WTC11 (cell line): Measurements from ENCODE around the gene MICAL3. TPM values are rescaled to one million over a fixed set of nuclear protein-coding genes. Genes with fewer than 3 reads are reported as not detected.
A peak's percentile ranks its signal among the peaks of the same experiment; 100 is the strongest.

Experiments used
- ATAC-seq: fragments of 200-7000 bp; cut with Tn5 transposase; 2 replicates; pipeline ENCODE4 v1.10.0; 2021; ENCODE audit warnings: mild to moderate bottlenecking, moderate library complexity
- CTCF ChIA-PET: fragments of 300-600 bp; sonication (Branson Sonifier 250); formaldehyde crosslinking; loops from one replicate; lab custom pipeline; 2021; ENCODE audit warnings: antibody characterized with exemption; lab: Charles Lee
- POLR2A ChIA-PET: fragments of 350-600 bp; sonication (Branson Sonifier 250); formaldehyde crosslinking; loops from one replicate; lab custom pipeline; 2021; ENCODE audit warnings: antibody characterized with exemption; lab: Charles Lee
- DNase-seq: peaks from one replicate; pipeline ENCODE4 v3.0.0; 2021; ENCODE audit warnings: low spot score
- H3K27ac Mint-ChIP-seq: 2 replicates; pipeline ENCODE4 v1.8.0; 2021; ENCODE audit warnings: mixed read lengths
- H3K27me3 Mint-ChIP-seq: 2 replicates; pipeline ENCODE4 v1.8.0; 2021; ENCODE audit warnings: low read depth, mild to moderate bottlenecking, moderate library complexity, mixed read lengths
- H3K36me3 Mint-ChIP-seq: 2 replicates; pipeline ENCODE4 v1.8.0; 2021; ENCODE audit warnings: mixed read lengths
- H3K4me1 Mint-ChIP-seq: 2 replicates; pipeline ENCODE4 v1.8.0; 2022; ENCODE audit warnings: mixed read lengths
- H3K4me3 Mint-ChIP-seq: 2 replicates; pipeline ENCODE4 v1.8.0; 2021; ENCODE audit warnings: mild to moderate bottlenecking, moderate library complexity, mixed read lengths
- H3K9me3 Mint-ChIP-seq: 2 replicates; pipeline ENCODE4 v1.8.0; 2021; ENCODE audit warnings: mixed read lengths
- GABPB1 ChIP-seq: sonication (generic); formaldehyde crosslinking; IDR thresholded peaks from 2 replicates; pipeline ENCODE4 v1.8.1; 2023; ENCODE audit warnings: mild to moderate bottlenecking, missing genetic modification reagents
- MAX ChIP-seq: sonication (generic); formaldehyde crosslinking; IDR thresholded peaks from 2 replicates; pipeline ENCODE4 v1.8.0; 2022; ENCODE audit warnings: mild to moderate bottlenecking, missing genetic modification reagents
- MYBL2 ChIP-seq: sonication (generic); formaldehyde crosslinking; IDR thresholded peaks from 2 replicates; pipeline ENCODE4 v1.8.1; 2023; ENCODE audit warnings: mild to moderate bottlenecking, moderate library complexity, missing genetic modification reagents
- NFE2L1 ChIP-seq: sonication (generic); formaldehyde crosslinking; IDR thresholded peaks from 2 replicates; pipeline ENCODE4 v1.8.1; 2023; ENCODE audit warnings: missing genetic modification reagents
- USF1 ChIP-seq: sonication (generic); formaldehyde crosslinking; IDR thresholded peaks from 2 replicates; pipeline ENCODE4 v1.8.0; 2022; ENCODE audit warnings: mild to moderate bottlenecking, missing genetic modification reagents
- ZNF121 ChIP-seq: sonication (generic); formaldehyde crosslinking; IDR thresholded peaks from 2 replicates; pipeline ENCODE4 v1.8.0; 2023; ENCODE audit warnings: missing genetic modification reagents
- ZNF281 ChIP-seq: sonication (generic); formaldehyde crosslinking; IDR thresholded peaks from 2 replicates; pipeline ENCODE4 v1.8.0; 2023; ENCODE audit warnings: mild to moderate bottlenecking, missing genetic modification reagents
- ZNF423 ChIP-seq: fragments of 250-450 bp; sonication (Bioruptor Pico); IDR thresholded peaks from 2 replicates; pipeline ENCODE4 v2.1.2; 2022; ENCODE audit warnings: mild to moderate bottlenecking, moderate library complexity
- ZNF512 ChIP-seq: sonication (generic); formaldehyde crosslinking; IDR thresholded peaks from 2 replicates; pipeline ENCODE4 v1.8.1; 2022; ENCODE audit warnings: missing genetic modification reagents, borderline replicate concordance
- total RNA-seq: library from RNA; stranded (reverse); gene quantifications from 3 replicates; pipeline ENCODE4 v1.2.3, GENCODE V29; 2021
- TF ChIP-seq, protein P1 (sequence below): sonication (generic); formaldehyde crosslinking; IDR thresholded peaks from 2 replicates; pipeline ENCODE4 v1.8.1; 2023; ENCODE audit warnings: mild to moderate bottlenecking, moderate library complexity, missing genetic modification reagents
- TF ChIP-seq, protein P2 (sequence below): fragments of 250-450 bp; sonication (Bioruptor Pico); IDR thresholded peaks from 2 replicates; pipeline ENCODE4 v1.9.0; 2021; ENCODE audit warnings: moderate library complexity, mild to moderate bottlenecking, inconsistent platforms, borderline replicate concordance
- TF ChIP-seq, protein P3 (sequence below): sonication (generic); formaldehyde crosslinking; IDR thresholded peaks from 2 replicates; pipeline ENCODE4 v1.8.1; 2023; ENCODE audit warnings: mild to moderate bottlenecking, missing genetic modification reagents
- TF ChIP-seq, protein P4 (sequence below): fragments of 200-600 bp; IDR thresholded peaks from 2 replicates; pipeline ENCODE4 v1.8.0; 2022; ENCODE audit warnings: antibody characterized with exemption

The MICAL3 gene
- total RNA-seq, 1 experiment from 2014 or later, result 41.2 TPM

- CTCF ChIA-PET, result interaction anchor here (0.6 to 3.8 kb wide), 10 partner anchors 8 to 681 kb away, joined by 3 to 34 read pairs (median 4); partner anchors contain the start of gene PEX26
- Mint-ChIP-seq H3K4me1 (peaks cover 8% of the 10 kb centered on the region), H3K9me3 (no peaks in the 10 kb centered on the region), H3K27me3 (no peaks in the 10 kb centered on the region)
- peak; percentile 80 for DNase-seq
- POLR2A ChIA-PET, result interaction anchor here (0.7 kb wide), 1 partner anchor 16 kb away, joined by 3 read pairs; no protein-coding TSS in a partner anchor
- no peak for TF ChIP-seq ZNF281 (CRISPR knock-in tag)
- no peak for TF ChIP-seq GABPB1 (CRISPR knock-in tag)
- TF ChIP-seq, protein P1, sequence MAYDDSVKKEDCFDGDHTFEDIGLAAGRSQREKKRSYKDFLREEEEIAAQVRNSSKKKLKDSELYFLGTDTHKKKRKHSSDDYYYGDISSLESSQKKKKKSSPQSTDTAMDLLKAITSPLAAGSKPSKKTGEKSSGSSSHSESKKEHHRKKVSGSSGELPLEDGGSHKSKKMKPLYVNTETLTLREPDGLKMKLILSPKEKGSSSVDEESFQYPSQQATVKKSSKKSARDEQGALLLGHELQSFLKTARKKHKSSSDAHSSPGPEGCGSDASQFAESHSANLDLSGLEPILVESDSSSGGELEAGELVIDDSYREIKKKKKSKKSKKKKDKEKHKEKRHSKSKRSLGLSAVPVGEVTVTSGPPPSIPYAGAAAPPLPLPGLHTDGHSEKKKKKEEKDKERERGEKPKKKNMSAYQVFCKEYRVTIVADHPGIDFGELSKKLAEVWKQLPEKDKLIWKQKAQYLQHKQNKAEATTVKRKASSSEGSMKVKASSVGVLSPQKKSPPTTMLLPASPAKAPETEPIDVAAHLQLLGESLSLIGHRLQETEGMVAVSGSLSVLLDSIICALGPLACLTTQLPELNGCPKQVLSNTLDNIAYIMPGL (CRISPR knock-in tag), result 0 out of 2 replicates have a peak, but pooled peaks have one; percentile 27
- TF ChIP-seq, protein P2, sequence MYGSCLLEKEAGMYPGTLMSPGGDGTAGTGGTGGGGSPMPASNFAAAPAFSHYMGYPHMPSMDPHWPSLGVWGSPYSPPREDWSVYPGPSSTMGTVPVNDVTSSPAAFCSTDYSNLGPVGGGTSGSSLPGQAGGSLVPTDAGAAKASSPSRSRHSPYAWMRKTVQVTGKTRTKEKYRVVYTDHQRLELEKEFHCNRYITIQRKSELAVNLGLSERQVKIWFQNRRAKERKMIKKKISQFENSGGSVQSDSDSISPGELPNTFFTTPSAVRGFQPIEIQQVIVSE (CRISPR knock-in tag), result no peak
- peak; percentile 26; the same call in 1 of the 2 replicates for TF ChIP-seq MAX (CRISPR knock-in tag)
- no peak for TF ChIP-seq NFE2L1
- no peak for TF ChIP-seq USF1 (CRISPR knock-in tag)
- no peak for TF ChIP-seq ZNF423 (CRISPR knock-in tag)
- 0 out of 2 replicates have a peak, but pooled peaks have one; percentile 16 for TF ChIP-seq ZNF121 (CRISPR knock-in tag)
- TF ChIP-seq, protein P3, sequence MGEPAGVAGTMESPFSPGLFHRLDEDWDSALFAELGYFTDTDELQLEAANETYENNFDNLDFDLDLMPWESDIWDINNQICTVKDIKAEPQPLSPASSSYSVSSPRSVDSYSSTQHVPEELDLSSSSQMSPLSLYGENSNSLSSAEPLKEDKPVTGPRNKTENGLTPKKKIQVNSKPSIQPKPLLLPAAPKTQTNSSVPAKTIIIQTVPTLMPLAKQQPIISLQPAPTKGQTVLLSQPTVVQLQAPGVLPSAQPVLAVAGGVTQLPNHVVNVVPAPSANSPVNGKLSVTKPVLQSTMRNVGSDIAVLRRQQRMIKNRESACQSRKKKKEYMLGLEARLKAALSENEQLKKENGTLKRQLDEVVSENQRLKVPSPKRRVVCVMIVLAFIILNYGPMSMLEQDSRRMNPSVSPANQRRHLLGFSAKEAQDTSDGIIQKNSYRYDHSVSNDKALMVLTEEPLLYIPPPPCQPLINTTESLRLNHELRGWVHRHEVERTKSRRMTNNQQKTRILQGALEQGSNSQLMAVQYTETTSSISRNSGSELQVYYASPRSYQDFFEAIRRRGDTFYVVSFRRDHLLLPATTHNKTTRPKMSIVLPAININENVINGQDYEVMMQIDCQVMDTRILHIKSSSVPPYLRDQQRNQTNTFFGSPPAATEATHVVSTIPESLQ, result no peak
- no peak for TF ChIP-seq ZNF512 (CRISPR knock-in tag)
- no peak for TF ChIP-seq MYBL2
- TF ChIP-seq, protein P4, sequence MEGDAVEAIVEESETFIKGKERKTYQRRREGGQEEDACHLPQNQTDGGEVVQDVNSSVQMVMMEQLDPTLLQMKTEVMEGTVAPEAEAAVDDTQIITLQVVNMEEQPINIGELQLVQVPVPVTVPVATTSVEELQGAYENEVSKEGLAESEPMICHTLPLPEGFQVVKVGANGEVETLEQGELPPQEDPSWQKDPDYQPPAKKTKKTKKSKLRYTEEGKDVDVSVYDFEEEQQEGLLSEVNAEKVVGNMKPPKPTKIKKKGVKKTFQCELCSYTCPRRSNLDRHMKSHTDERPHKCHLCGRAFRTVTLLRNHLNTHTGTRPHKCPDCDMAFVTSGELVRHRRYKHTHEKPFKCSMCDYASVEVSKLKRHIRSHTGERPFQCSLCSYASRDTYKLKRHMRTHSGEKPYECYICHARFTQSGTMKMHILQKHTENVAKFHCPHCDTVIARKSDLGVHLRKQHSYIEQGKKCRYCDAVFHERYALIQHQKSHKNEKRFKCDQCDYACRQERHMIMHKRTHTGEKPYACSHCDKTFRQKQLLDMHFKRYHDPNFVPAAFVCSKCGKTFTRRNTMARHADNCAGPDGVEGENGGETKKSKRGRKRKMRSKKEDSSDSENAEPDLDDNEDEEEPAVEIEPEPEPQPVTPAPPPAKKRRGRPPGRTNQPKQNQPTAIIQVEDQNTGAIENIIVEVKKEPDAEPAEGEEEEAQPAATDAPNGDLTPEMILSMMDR, result peak; percentile 20; the same call in 1 of the 2 replicates
- TF ChIP-seq, all 79 proteins: peak for 4
- ATAC-seq, result peak; percentile 85
- no peak overlapping the region for H3K27ac Mint-ChIP-seq
- no peak overlapping the region for H3K4me3 Mint-ChIP-seq
- no peaks in the 10 kb centered on the region for H3K36me3 Mint-ChIP-seq
Observed at GRCh38 chr22:17748555-17749353, 275.6 kb downstream of the MICAL3 start.
